Myocyte (in vitro differentiated cells): ENCODE results near the gene CREB5. TPM values are rescaled to one million over a fixed set of nuclear protein-coding genes. Genes with fewer than 3 reads are reported as not detected.
"Not testable (repeated sequence)": the region's sequence is repeated elsewhere in the genome, so short reads cannot be mapped to it uniquely, and the experiment has no call there.

Source experiments
- DNase-seq: peaks from one replicate; pipeline ENCODE4 v3.0.0-alpha.2; 2012; ENCODE audit warnings: low read depth
- total RNA-seq: library from RNA; depleted of rRNA; stranded (reverse); fragments of >200 nt; gene quantifications from 2 replicates; pipeline ENCODE4 v1.2.3, GENCODE V29; 2014

CREB5 gene
- total RNA-seq, 1 donor from 2014 or later: 3.7 TPM

GRCh38 chr7:28802450-28802849 is 390.1 kb downstream of the CREB5 start:
- no peak for DNase-seq

GRCh38 chr7:28804157-28804556 is 391.8 kb downstream of the CREB5 start:
- no peak for DNase-seq

- no peak for DNase-seq
Observed at GRCh38 chr7:28804990-28805389, 392.7 kb downstream of the CREB5 start.

GRCh38 chr7:28806841-28807240 is 394.5 kb downstream of the CREB5 start:
- DNase-seq: no peak

- no peak for DNase-seq
Observed at GRCh38 chr7:28807396-28807994, 395.2 kb downstream of the CREB5 start.

- no peak for DNase-seq
Observed at GRCh38 chr7:28808796-28809533, 396.6 kb downstream of the CREB5 start.

GRCh38 chr7:28811008-28811407 is 398.7 kb downstream of the CREB5 start:
- DNase-seq: no peak

- DNase-seq: peak; percentile 77
Observed at GRCh38 chr7:28811701-28812430, 399.5 kb downstream of the CREB5 start.

- DNase-seq: no peak
Observed at GRCh38 chr7:28812616-28813015, 400.3 kb downstream of the CREB5 start.

- peak; percentile 64 for DNase-seq
Observed at GRCh38 chr7:28813243-28813962, 401.1 kb downstream of the CREB5 start.

GRCh38 chr7:28815369-28815927 is 403.1 kb downstream of the CREB5 start:
- DNase-seq: no peak

- DNase-seq: no peak
Observed at GRCh38 chr7:28815928-28816373, 403.6 kb downstream of the CREB5 start.

- no peak for DNase-seq
Observed at GRCh38 chr7:28818996-28819395, 406.7 kb downstream of the CREB5 start.

GRCh38 chr7:28823582-28823981 is 411.3 kb downstream of the CREB5 start:
- no peak for DNase-seq

GRCh38 chr7:28825817-28826448 is 413.6 kb downstream of the CREB5 start:
- DNase-seq: not testable (repeated sequence)

- peak; percentile 60 for DNase-seq
Observed at GRCh38 chr7:28830846-28831245, 418.5 kb downstream of the CREB5 start.

GRCh38 chr7:28832669-28833068 is 420.4 kb downstream of the CREB5 start:
- no peak for DNase-seq

GRCh38 chr7:28835800-28836199 is 423.5 kb downstream of the CREB5 start:
- DNase-seq: peak; percentile 66

GRCh38 chr7:28836716-28837115 is 424.4 kb downstream of the CREB5 start:
- DNase-seq: no peak

- DNase-seq: no peak
Observed at GRCh38 chr7:28837216-28837615, 424.9 kb downstream of the CREB5 start.

GRCh38 chr7:28840592-28840995 is 428.3 kb downstream of the CREB5 start:
- DNase-seq: peak; percentile 43
